GM18505 (cell line): Measurements from ENCODE around the gene IL11.

Experiments used
- ATAC-seq: cut with Tn5 transposase; IDR thresholded peaks from one replicate; pipeline ENCODE4 v1.9.1; 2021; ENCODE audit not compliant: unreplicated experiment
- POLR2A ChIP-seq: IDR thresholded peaks from 4 replicates; pipeline ENCODE4 v1.6.1; 2011; ENCODE audit warnings: borderline replicate concordance; ENCODE audit not compliant: insufficient read depth, insufficient read length; ENCODE audit errors: extremely low read depth

IL11 gene

GRCh38 chr19:55372316-55373081 lies 2.2 kb upstream of the IL11 start:
- no peak for TF ChIP-seq POLR2A
- ATAC-seq = no peak

GRCh38 chr19:55369653-55370304 lies 484 bp downstream of the IL11 start:
- no peak for TF ChIP-seq POLR2A
- ATAC-seq = no peak

- no peak for TF ChIP-seq POLR2A
- no peak for ATAC-seq
Observed at GRCh38 chr19:55368701-55369563, 1.3 kb downstream of the IL11 start.

GRCh38 chr19:55368106-55368505 lies 2.2 kb downstream of the IL11 start:
- no peak for ATAC-seq

GRCh38 chr19:55366790-55367189 lies 3.5 kb downstream of the IL11 start:
- no peak for ATAC-seq
- no peak for TF ChIP-seq POLR2A

More at GRCh38 chr19:55368106-55368505, 2.2 kb downstream of the IL11 start:
- no peak for TF ChIP-seq POLR2A

GRCh38 chr19:55365964-55366363 lies 4.3 kb downstream of the IL11 start:
- TF ChIP-seq POLR2A = no peak
- no peak for ATAC-seq

- no peak for ATAC-seq
- TF ChIP-seq POLR2A = no peak
Observed at GRCh38 chr19:55365245-55365644, 5.0 kb downstream of the IL11 start.

GRCh38 chr19:55362990-55363716 lies 7.1 kb downstream of the IL11 start, which contains the start of gene GARIN5B:
Gene GARIN5B, minus strand, starts transcription at chr19:55363260. Its CDS starts 194 bp downstream, at chr19:55363066.
- ATAC-seq = no peak
- TF ChIP-seq POLR2A = no peak

- no peak for ATAC-seq
- TF ChIP-seq POLR2A = no peak
Observed at GRCh38 chr19:55362174-55362989, 7.9 kb downstream of the IL11 start.

GRCh38 chr19:55360902-55361301 lies 9.4 kb downstream of the IL11 start:
- TF ChIP-seq POLR2A = no peak
- ATAC-seq = no peak

- ATAC-seq = no peak
- no peak for TF ChIP-seq POLR2A
Observed at GRCh38 chr19:55358943-55359908, 11.0 kb downstream of the IL11 start.
